Glutamatergic neuron (in vitro differentiated cells): ENCODE results near the gene RFC1. TPM values are rescaled to one million over a fixed set of nuclear protein-coding genes. Genes with fewer than 3 reads are reported as not detected.

ENCODE experiments used
- DNase-seq: peaks from one replicate; pipeline ENCODE4 v3.0.0; 2022
- H3K27ac Mint-ChIP-seq: one replicate; pipeline ENCODE4 v1.8.0; 2020; ENCODE audit warnings: mild to moderate bottlenecking, mixed read lengths, inconsistent platforms; ENCODE audit not compliant: unreplicated experiment
- H3K27me3 Mint-ChIP-seq: one replicate; pipeline ENCODE4 v1.8.0; 2020; ENCODE audit warnings: mild to moderate bottlenecking, moderate library complexity, mixed read lengths, inconsistent platforms; ENCODE audit not compliant: unreplicated experiment
- H3K36me3 Mint-ChIP-seq: one replicate; pipeline ENCODE4 v1.8.0; 2020; ENCODE audit warnings: mild to moderate bottlenecking, mixed read lengths, inconsistent platforms; ENCODE audit not compliant: unreplicated experiment
- H3K4me1 Mint-ChIP-seq: one replicate; pipeline ENCODE4 v1.8.0; 2020; ENCODE audit warnings: mild to moderate bottlenecking, low read depth, mixed read lengths, inconsistent platforms; ENCODE audit not compliant: unreplicated experiment
- H3K4me3 Mint-ChIP-seq: one replicate; pipeline ENCODE4 v1.8.0; 2020; ENCODE audit warnings: mild to moderate bottlenecking, mixed read lengths, inconsistent platforms; ENCODE audit not compliant: unreplicated experiment
- H3K9me3 Mint-ChIP-seq: one replicate; pipeline ENCODE4 v1.8.0; 2020; ENCODE audit warnings: mild to moderate bottlenecking, moderate library complexity, mixed read lengths, inconsistent platforms; ENCODE audit not compliant: unreplicated experiment
- total RNA-seq: library from RNA; stranded (reverse); fragmentation: NEBNext Ultra II Directional; extraction: Animal tissue kit (Norgen Biotek cat#: 25700); gene quantifications from one replicate; pipeline ENCODE4 v1.2.1, GENCODE V29; 2021; ENCODE audit not compliant: unreplicated experiment
- TF ChIP-seq, protein P1 (sequence below): fragments of 200-600 bp; sonication (generic); IDR thresholded peaks from one replicate; pipeline ENCODE4 v1.5.0; 2021; ENCODE audit not compliant: partially characterized antibody, unreplicated experiment

Gene RFC1
- total RNA-seq, 1 donor from 2014 or later, result 27.7 TPM

DNA sequence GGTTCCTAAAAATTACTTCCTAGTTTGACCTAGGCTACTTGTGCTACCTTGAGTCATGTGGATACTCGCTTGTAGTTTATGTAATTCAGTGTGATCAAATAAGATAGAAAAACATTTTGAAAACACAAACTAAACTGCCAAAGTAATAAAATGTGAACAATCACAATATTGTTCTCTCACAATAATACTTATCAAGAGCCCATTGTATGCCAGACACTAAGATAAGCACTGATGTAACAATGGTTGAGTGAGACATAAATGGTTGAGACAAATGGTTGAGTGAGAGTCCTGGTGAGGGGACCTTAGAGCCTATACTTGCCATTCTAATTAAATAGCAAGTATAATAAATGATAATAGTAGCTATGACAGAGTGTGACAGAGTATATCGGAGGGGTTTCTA is 41.7 kb downstream of the RFC1 start:
- Mint-ChIP-seq H3K36me3 (no peaks in the 10 kb centered on the region), H3K4me1 (no peaks in the 10 kb centered on the region), H3K9me3 (no peaks in the 10 kb centered on the region), H3K4me3 (no peak overlapping the region), H3K27me3 (no peaks in the 10 kb centered on the region), H3K27ac (no peak overlapping the region)
- TF ChIP-seq, protein P1, sequence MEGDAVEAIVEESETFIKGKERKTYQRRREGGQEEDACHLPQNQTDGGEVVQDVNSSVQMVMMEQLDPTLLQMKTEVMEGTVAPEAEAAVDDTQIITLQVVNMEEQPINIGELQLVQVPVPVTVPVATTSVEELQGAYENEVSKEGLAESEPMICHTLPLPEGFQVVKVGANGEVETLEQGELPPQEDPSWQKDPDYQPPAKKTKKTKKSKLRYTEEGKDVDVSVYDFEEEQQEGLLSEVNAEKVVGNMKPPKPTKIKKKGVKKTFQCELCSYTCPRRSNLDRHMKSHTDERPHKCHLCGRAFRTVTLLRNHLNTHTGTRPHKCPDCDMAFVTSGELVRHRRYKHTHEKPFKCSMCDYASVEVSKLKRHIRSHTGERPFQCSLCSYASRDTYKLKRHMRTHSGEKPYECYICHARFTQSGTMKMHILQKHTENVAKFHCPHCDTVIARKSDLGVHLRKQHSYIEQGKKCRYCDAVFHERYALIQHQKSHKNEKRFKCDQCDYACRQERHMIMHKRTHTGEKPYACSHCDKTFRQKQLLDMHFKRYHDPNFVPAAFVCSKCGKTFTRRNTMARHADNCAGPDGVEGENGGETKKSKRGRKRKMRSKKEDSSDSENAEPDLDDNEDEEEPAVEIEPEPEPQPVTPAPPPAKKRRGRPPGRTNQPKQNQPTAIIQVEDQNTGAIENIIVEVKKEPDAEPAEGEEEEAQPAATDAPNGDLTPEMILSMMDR, result no peak
- no peak for DNase-seq

DNA sequence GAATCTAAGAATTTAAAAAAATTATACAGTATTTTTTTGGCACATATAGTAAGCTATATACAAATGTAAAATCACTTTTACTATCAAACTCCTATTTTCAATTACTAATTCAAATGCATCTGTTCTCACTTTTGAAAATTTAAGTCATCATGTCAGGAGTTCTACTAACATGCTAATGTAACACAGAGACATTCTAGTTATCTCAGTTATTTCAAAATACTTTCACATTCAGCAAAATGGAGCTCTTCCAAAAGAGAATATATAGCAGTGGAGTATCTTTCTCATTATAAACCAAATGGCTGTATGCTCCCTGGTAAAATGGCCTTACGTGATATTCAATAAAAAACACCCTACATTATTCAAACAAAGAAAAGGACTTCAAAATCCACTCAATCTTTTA is 42.3 kb downstream of the RFC1 start:
- no peak overlapping the region for H3K4me3 Mint-ChIP-seq
- no peak for DNase-seq
- TF ChIP-seq, protein P1, result no peak
- no peaks in the 10 kb centered on the region for H3K27me3 Mint-ChIP-seq
- no peaks in the 10 kb centered on the region for H3K36me3 Mint-ChIP-seq
- no peak overlapping the region for H3K27ac Mint-ChIP-seq
- H3K4me1 Mint-ChIP-seq, result no peaks in the 10 kb centered on the region
- no peaks in the 10 kb centered on the region for H3K9me3 Mint-ChIP-seq

DNA sequence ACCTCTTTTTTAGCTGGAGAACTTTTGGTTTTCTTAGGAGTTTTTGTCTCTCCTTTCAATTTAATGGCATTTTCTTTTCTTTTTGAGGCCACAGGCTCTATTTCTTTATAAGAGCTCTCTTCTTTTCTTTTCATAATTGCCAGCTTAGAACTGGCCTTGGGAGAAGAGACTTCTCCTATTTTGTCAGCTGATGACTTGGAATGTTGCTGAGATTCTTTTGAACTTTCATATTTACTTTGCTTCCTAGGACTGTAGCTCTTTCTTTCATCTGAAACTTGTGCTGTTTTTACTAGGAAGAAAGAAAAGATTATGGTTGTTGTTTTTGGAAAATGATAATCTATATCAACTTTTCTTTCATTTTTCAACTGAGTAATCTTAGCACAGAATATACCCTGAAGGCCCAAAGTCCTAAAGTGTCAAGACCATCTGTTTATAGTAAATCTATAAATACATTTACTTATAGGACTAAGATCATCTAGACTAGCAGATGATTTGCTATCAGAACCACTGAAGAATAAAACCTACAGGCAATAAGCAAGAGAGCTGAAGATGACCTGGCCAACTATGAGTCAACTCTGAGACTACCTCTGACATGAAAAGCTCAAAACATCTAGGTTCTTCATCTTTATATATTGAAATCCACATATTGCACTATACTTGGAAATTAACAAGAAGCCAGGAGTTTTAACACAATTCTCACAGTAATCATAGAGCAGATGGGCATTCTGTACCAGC is 45.6 kb downstream of the RFC1 start:
- H3K27me3 Mint-ChIP-seq, result no peaks in the 10 kb centered on the region
- TF ChIP-seq, protein P1, result no peak
- no peak for DNase-seq
- H3K4me1 Mint-ChIP-seq, result no peaks in the 10 kb centered on the region
- no peaks in the 10 kb centered on the region for H3K36me3 Mint-ChIP-seq
- H3K27ac Mint-ChIP-seq, result no peak overlapping the region
- no peak overlapping the region for H3K4me3 Mint-ChIP-seq
- H3K9me3 Mint-ChIP-seq, result no peaks in the 10 kb centered on the region

DNA sequence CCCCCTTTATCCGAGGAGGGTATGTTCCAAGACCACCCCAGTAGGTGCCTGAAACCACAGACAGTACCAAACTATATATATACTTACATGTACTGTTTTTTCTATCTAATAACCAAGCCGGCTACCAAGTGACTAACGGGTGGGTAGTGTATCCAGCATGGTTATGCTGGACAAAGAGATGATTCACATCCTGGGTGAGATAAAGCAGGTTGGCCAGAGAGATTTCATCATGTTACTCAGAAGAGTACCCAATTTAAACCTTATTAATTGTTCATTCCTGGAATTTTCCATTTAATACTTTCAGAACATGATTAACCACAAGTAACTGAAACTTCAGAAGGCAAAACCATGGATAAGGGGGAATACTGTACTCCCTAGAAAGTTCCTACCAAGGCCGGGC is 46.5 kb downstream of the RFC1 start:
- Mint-ChIP-seq H3K27me3 (no peaks in the 10 kb centered on the region), H3K4me1 (no peaks in the 10 kb centered on the region), H3K27ac (no peak overlapping the region), H3K36me3 (no peaks in the 10 kb centered on the region), H3K9me3 (no peaks in the 10 kb centered on the region), H3K4me3 (no peak overlapping the region)
- TF ChIP-seq, protein P1, result no peak
- no peak for DNase-seq

DNA sequence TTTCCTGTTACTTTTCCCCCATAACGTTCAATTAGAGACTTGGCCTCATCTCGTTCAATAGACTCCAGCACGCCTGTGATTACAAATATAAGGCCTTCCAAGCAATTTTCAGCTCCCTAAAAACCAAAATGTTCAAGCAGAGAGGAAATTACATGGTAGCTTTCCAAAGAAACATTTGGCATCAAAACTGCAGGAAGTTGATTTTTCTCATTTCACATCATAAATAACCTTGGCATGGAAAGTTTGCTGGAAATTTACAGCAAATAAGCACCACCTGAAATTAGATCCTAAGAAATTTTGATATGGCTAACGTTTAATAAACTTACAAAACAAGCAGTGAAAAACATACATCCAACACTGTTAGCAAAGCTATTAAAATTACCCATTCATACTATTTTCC is 53.3 kb downstream of the RFC1 start:
- Mint-ChIP-seq H3K27me3 (peaks cover 3% of the 10 kb centered on the region), H3K4me3 (no peak overlapping the region), H3K36me3 (no peaks in the 10 kb centered on the region), H3K27ac (no peak overlapping the region), H3K9me3 (no peaks in the 10 kb centered on the region), H3K4me1 (peaks cover 5% of the 10 kb centered on the region)
- TF ChIP-seq, protein P1, result no peak
- no peak for DNase-seq
